ENCODE measurements around the gene CNPY2. TPM values are rescaled to one million over a fixed set of nuclear protein-coding genes. Genes with fewer than 3 reads are reported as not detected.
A peak's percentile ranks its signal among the peaks of the same experiment; 100 is the strongest.

Gene CNPY2
- total and polyA plus RNA-seq, 2 of the 13 experiments (the other 11 are each of a cell fraction or from before 2014, with no cell fraction given) = 285 to 356 TPM

DNA sequence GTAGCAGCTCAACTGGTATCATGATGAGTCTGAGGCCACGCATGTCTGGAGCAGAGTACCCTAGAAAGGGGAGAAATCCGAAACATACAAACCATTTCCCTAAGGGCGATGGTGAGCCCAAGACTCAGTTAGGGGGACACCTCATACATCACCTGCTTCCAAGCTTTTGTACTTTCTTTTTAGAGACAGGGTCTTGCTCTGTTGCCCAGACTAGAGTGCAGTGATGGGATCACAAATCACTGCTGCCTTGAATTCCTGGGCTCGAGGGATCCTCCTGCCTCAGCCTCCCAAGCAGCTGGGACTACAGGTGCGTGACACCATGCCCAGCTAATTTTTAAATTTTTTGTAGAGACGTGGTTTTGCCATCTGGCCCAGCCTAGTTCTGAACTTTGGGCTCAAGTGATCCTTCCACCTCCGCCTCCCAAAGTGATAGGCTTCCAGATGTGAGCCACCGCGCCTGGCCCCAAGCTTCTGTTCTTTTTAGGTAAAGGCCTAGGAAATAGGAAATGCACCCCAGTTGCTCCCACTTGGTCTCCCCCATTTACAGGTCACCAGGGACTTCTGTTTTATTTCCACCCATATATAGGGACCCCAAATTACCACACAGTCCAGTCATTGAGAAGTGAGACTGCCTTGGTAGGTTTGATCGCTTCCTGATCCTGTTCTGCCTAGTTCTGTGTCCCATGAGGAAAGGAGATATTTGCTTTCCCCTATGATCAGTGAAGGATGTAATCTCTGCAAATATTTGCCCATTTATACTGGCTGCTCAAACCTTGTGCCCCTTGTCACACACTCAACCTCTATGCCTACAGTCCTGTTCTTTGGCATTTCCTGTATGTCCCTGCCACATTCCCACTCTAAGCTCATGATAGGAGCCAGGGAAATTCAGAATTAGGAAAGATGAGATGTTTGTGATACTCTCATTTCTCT is 46.6 kb upstream of the CNPY2 start, which contains the start of gene APOF (continued):
- TF ChIP-seq, protein P1, sequence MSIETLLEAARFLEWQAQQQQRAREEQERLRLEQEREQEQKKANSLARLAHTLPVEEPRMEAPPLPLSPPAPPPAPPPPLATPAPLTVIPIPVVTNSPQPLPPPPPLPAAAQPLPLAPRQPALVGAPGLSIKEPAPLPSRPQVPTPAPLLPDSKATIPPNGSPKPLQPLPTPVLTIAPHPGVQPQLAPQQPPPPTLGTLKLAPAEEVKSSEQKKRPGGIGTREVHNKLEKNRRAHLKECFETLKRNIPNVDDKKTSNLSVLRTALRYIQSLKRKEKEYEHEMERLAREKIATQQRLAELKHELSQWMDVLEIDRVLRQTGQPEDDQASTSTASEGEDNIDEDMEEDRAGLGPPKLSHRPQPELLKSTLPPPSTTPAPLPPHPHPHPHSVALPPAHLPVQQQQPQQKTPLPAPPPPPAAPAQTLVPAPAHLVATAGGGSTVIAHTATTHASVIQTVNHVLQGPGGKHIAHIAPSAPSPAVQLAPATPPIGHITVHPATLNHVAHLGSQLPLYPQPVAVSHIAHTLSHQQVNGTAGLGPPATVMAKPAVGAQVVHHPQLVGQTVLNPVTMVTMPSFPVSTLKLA (IDR thresholded peaks at IDR 0.05) = no peak
- TF ChIP-seq ZSCAN20 (CRISPR knock-in tag; IDR thresholded peaks at IDR 0.05; ENCODE audit: borderline replicate concordance) (no peak), ZSCAN21 (CRISPR knock-in tag; IDR thresholded peaks at IDR 0.05; ENCODE audit: borderline replicate concordance) (no peak), EHMT2 (IDR thresholded peaks at IDR 0.05; ENCODE audit: borderline replicate concordance, low read depth, low read length) (no peak), ZBTB7B (CRISPR knock-in tag; IDR thresholded peaks at IDR 0.05) (no peak), ZNF670 (CRISPR knock-in tag; IDR thresholded peaks at IDR 0.05; ENCODE audit: borderline replicate concordance) (no peak), PTBP1 (IDR thresholded peaks at IDR 0.05; ENCODE audit: low read depth, low read length, poor library complexity, severe bottlenecking) (no peak), GZF1 (CRISPR knock-in tag; IDR thresholded peaks at IDR 0.05) (no peak), ZNF775 (CRISPR knock-in tag; IDR thresholded peaks at IDR 0.05; ENCODE audit: borderline replicate concordance) (no peak), SATB2 (CRISPR knock-in tag; IDR thresholded peaks at IDR 0.05) (no peak), ZNF782 (CRISPR knock-in tag; IDR thresholded peaks at IDR 0.05; ENCODE audit: borderline replicate concordance) (no peak), ZNF552 (CRISPR knock-in tag; IDR thresholded peaks at IDR 0.05; ENCODE audit: borderline replicate concordance) (no peak), PHF8 (CRISPR knock-in tag; IDR thresholded peaks at IDR 0.05) (no peak), SNRNP70 (IDR thresholded peaks at IDR 0.05; ENCODE audit: low read depth, low read length) (no peak), KMT2B (CRISPR knock-in tag; IDR thresholded peaks at IDR 0.05) (peak; percentile 38; the same call in 1 of the 2 replicates), KAT7 (CRISPR knock-in tag; IDR thresholded peaks at IDR 0.05; ENCODE audit: borderline replicate concordance) (no peak), SNAI1 (CRISPR knock-in tag; IDR thresholded peaks at IDR 0.05; ENCODE audit: borderline replicate concordance) (no peak), ZNF619 (CRISPR knock-in tag; IDR thresholded peaks at IDR 0.05) (no peak)
- TF ChIP-seq, protein P2, sequence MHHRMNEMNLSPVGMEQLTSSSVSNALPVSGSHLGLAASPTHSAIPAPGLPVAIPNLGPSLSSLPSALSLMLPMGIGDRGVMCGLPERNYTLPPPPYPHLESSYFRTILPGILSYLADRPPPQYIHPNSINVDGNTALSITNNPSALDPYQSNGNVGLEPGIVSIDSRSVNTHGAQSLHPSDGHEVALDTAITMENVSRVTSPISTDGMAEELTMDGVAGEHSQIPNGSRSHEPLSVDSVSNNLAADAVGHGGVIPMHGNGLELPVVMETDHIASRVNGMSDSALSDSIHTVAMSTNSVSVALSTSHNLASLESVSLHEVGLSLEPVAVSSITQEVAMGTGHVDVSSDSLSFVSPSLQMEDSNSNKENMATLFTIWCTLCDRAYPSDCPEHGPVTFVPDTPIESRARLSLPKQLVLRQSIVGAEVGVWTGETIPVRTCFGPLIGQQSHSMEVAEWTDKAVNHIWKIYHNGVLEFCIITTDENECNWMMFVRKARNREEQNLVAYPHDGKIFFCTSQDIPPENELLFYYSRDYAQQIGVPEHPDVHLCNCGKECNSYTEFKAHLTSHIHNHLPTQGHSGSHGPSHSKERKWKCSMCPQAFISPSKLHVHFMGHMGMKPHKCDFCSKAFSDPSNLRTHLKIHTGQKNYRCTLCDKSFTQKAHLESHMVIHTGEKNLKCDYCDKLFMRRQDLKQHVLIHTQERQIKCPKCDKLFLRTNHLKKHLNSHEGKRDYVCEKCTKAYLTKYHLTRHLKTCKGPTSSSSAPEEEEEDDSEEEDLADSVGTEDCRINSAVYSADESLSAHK (CRISPR knock-in tag; IDR thresholded peaks at IDR 0.05; ENCODE audit: borderline replicate concordance) = no peak
- TF ChIP-seq, protein P3, sequence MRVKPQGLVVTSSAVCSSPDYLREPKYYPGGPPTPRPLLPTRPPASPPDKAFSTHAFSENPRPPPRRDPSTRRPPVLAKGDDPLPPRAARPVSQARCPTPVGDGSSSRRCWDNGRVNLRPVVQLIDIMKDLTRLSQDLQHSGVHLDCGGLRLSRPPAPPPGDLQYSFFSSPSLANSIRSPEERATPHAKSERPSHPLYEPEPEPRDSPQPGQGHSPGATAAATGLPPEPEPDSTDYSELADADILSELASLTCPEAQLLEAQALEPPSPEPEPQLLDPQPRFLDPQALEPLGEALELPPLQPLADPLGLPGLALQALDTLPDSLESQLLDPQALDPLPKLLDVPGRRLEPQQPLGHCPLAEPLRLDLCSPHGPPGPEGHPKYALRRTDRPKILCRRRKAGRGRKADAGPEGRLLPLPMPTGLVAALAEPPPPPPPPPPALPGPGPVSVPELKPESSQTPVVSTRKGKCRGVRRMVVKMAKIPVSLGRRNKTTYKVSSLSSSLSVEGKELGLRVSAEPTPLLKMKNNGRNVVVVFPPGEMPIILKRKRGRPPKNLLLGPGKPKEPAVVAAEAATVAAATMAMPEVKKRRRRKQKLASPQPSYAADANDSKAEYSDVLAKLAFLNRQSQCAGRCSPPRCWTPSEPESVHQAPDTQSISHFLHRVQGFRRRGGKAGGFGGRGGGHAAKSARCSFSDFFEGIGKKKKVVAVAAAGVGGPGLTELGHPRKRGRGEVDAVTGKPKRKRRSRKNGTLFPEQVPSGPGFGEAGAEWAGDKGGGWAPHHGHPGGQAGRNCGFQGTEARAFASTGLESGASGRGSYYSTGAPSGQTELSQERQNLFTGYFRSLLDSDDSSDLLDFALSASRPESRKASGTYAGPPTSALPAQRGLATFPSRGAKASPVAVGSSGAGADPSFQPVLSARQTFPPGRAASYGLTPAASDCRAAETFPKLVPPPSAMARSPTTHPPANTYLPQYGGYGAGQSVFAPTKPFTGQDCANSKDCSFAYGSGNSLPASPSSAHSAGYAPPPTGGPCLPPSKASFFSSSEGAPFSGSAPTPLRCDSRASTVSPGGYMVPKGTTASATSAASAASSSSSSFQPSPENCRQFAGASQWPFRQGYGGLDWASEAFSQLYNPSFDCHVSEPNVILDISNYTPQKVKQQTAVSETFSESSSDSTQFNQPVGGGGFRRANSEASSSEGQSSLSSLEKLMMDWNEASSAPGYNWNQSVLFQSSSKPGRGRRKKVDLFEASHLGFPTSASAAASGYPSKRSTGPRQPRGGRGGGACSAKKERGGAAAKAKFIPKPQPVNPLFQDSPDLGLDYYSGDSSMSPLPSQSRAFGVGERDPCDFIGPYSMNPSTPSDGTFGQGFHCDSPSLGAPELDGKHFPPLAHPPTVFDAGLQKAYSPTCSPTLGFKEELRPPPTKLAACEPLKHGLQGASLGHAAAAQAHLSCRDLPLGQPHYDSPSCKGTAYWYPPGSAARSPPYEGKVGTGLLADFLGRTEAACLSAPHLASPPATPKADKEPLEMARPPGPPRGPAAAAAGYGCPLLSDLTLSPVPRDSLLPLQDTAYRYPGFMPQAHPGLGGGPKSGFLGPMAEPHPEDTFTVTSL (CRISPR knock-in tag; IDR thresholded peaks at IDR 0.05; ENCODE audit: borderline replicate concordance) = peak; percentile 69; the same call in 1 of the 2 replicates

Data from HepG2 (cell line).